Activated CD8-positive, alpha-beta T cell treated with anti-CD3 and anti-CD28 coated beads for 36 hours (primary cell): ENCODE data around the gene SH3BP2. TPM values are rescaled to one million over a fixed set of nuclear protein-coding genes. Genes with fewer than 3 reads are reported as not detected.

Experiments used
- ATAC-seq: fragments of 200-7000 bp; cut with Tn5 transposase; one replicate; pipeline ENCODE4 v1.10.0; 2021; ENCODE audit warnings: mild to moderate bottlenecking, moderate library complexity
- CTCF ChIA-PET: fragments of 350-600 bp; sonication (Branson Sonifier 250); formaldehyde crosslinking; loops from one replicate; lab custom pipeline; 2021; ENCODE audit warnings: antibody characterized with exemption; lab: Charles Lee
- POLR2A ChIA-PET: fragments of 350-600 bp; sonication (Branson Sonifier 250); formaldehyde crosslinking; loops from one replicate; lab custom pipeline; 2021; ENCODE audit warnings: antibody characterized with exemption; lab: Charles Lee
- DNase-seq: peaks from one replicate; pipeline ENCODE4 v3.0.0-alpha.2; 2020
- H3K27ac Mint-ChIP-seq: one replicate; pipeline ENCODE4 v1.8.0; 2021; ENCODE audit warnings: mild to moderate bottlenecking, mixed read lengths
- H3K27me3 Mint-ChIP-seq: one replicate; pipeline ENCODE4 v1.8.0; 2021; ENCODE audit warnings: mixed read lengths
- H3K36me3 Mint-ChIP-seq: one replicate; pipeline ENCODE4 v1.8.0; 2021; ENCODE audit warnings: low read depth, mixed read lengths
- H3K4me1 Mint-ChIP-seq: one replicate; pipeline ENCODE4 v1.8.0; 2021; ENCODE audit warnings: low read depth, mixed read lengths
- H3K4me3 Mint-ChIP-seq: one replicate; pipeline ENCODE4 v1.8.0; 2021; ENCODE audit warnings: mild to moderate bottlenecking, moderate library complexity, mixed read lengths
- H3K9me3 Mint-ChIP-seq: one replicate; pipeline ENCODE4 v1.8.0; 2021; ENCODE audit warnings: mixed read lengths
- CTCF ChIP-seq: fragments of 200-600 bp; IDR thresholded peaks from one replicate; pipeline ENCODE4 v1.8.0; 2022; ENCODE audit warnings: antibody characterized with exemption, mild to moderate bottlenecking
- intact Hi-C: fragments of 100-400 bp; cut with micrococcal nuclease; formaldehyde crosslinking; loops from one replicate; pipeline ENCODE4 v1.10.0; 2022
- total RNA-seq, 2 experiments: library from RNA; stranded (reverse); gene quantifications; one replicate each; pipeline ENCODE4 v1.2.3, GENCODE V29; 2021

The SH3BP2 gene
- total RNA-seq, 2 experiments from 2014 or later, result 54.8 to 59.0 TPM

GRCh38 chr4:2879026-2879425 is 86.1 kb downstream of the SH3BP2 start:
- TF ChIP-seq CTCF, result no peak

GRCh38 chr4:2881431-2881830 is 88.5 kb downstream of the SH3BP2 start:
- Mint-ChIP-seq H3K36me3 (peaks cover 26% of the 10 kb centered on the region), H3K4me3 (no peak overlapping the region), H3K4me1 (peaks cover 13% of the 10 kb centered on the region), H3K27me3 (no peaks in the 10 kb centered on the region), H3K27ac (no peak overlapping the region), H3K9me3 (no peaks in the 10 kb centered on the region)
- DNase-seq (no peak), ATAC-seq (no peak)
- intact Hi-C loops, result no loop called here
- TF ChIP-seq CTCF, result no peak
- ChIA-PET CTCF (interaction anchor here (0.8 kb wide), 1 partner anchor 9 kb away, joined by 4 read pairs; no protein-coding TSS in a partner anchor), POLR2A (interaction anchor here (1.4 kb wide), 1 partner anchor 43 kb away, joined by 3 read pairs; no protein-coding TSS in a partner anchor)

More at GRCh38 chr4:2879026-2879425, 86.1 kb downstream of the SH3BP2 start:
- ATAC-seq (no peak), DNase-seq (no peak)
- Mint-ChIP-seq H3K36me3 (peaks cover 20% of the 10 kb centered on the region), H3K27ac (peak overlapping the region; percentile 9), H3K9me3 (no peaks in the 10 kb centered on the region), H3K4me3 (no peak overlapping the region), H3K27me3 (no peaks in the 10 kb centered on the region), H3K4me1 (peaks cover 23% of the 10 kb centered on the region)
- ChIA-PET POLR2A (interaction anchor here (0.7 kb wide), 1 partner anchor 19 kb away, joined by 3 read pairs; no protein-coding TSS in a partner anchor), CTCF (no interaction called here)
- intact Hi-C loops, result no loop called here

- no peaks in the 10 kb centered on the region for H3K9me3 Mint-ChIP-seq
- ATAC-seq (no peak), DNase-seq (no peak)
- intact Hi-C loops, result no loop called here
- TF ChIP-seq CTCF, result no peak
- POLR2A ChIA-PET, result interaction anchor here (1.4 kb wide), 1 partner anchor 44 kb away, joined by 3 read pairs; no protein-coding TSS in a partner anchor
- H3K27me3 Mint-ChIP-seq, result no peaks in the 10 kb centered on the region
- H3K4me1 Mint-ChIP-seq, result peaks cover 12% of the 10 kb centered on the region
- CTCF ChIA-PET, result interaction anchor here (0.6 to 1.9 kb wide), 2 partner anchors 16 to 27 kb away, joined by 3 to 8 read pairs; no protein-coding TSS in a partner anchor
- H3K4me3 Mint-ChIP-seq, result no peak overlapping the region
- H3K36me3 Mint-ChIP-seq, result peaks cover 30% of the 10 kb centered on the region
- no peak overlapping the region for H3K27ac Mint-ChIP-seq
Observed at GRCh38 chr4:2882341-2882740, 89.5 kb downstream of the SH3BP2 start.

- CTCF ChIA-PET, result interaction anchor here (0.6 to 1.3 kb wide), 4 partner anchors 9 to 26 kb away, joined by 3 read pairs; no protein-coding TSS in a partner anchor
- no peak overlapping the region for H3K27ac Mint-ChIP-seq
- intact Hi-C loops, result no loop called here
- H3K4me3 Mint-ChIP-seq, result no peak overlapping the region
- ATAC-seq (no peak), DNase-seq (no peak)
- TF ChIP-seq CTCF, result no peak
- H3K27me3 Mint-ChIP-seq, result no peaks in the 10 kb centered on the region
- no peaks in the 10 kb centered on the region for H3K9me3 Mint-ChIP-seq
- H3K4me1 Mint-ChIP-seq, result no peaks in the 10 kb centered on the region
- POLR2A ChIA-PET, result interaction anchor here (1.2 to 1.9 kb wide), 2 partner anchors 18 to 20 kb away, joined by 3 to 4 read pairs; no protein-coding TSS in a partner anchor
- H3K36me3 Mint-ChIP-seq, result peaks cover 24% of the 10 kb centered on the region
Observed at GRCh38 chr4:2886161-2886560, 93.3 kb downstream of the SH3BP2 start.

GRCh38 chr4:2886622-2887021 is 93.7 kb downstream of the SH3BP2 start:
- ATAC-seq (no peak), DNase-seq (no peak)
- H3K9me3 Mint-ChIP-seq, result no peaks in the 10 kb centered on the region
- TF ChIP-seq CTCF, result no peak
- peaks cover 24% of the 10 kb centered on the region for H3K36me3 Mint-ChIP-seq
- H3K27me3 Mint-ChIP-seq, result no peaks in the 10 kb centered on the region
- H3K4me1 Mint-ChIP-seq, result peaks cover 2% of the 10 kb centered on the region
- ChIA-PET POLR2A (interaction anchor here (1.2 to 1.9 kb wide), 2 partner anchors 19 to 21 kb away, joined by 3 to 4 read pairs; no protein-coding TSS in a partner anchor), CTCF (interaction anchor here (0.6 to 1.3 kb wide), 3 partner anchors 9 to 26 kb away, joined by 3 read pairs; no protein-coding TSS in a partner anchor)
- H3K4me3 Mint-ChIP-seq, result no peak overlapping the region
- H3K27ac Mint-ChIP-seq, result no peak overlapping the region
- intact Hi-C loops, result no loop called here
